Smooth muscle cell (in vitro differentiated cells): ENCODE results near the gene YIPF4. TPM values are rescaled to one million over a fixed set of nuclear protein-coding genes. Genes with fewer than 3 reads are reported as not detected.
"Not testable (repeated sequence)": the region's sequence is repeated elsewhere in the genome, so short reads cannot be mapped to it uniquely, and the experiment has no call there.

Experiments used
- DNase-seq: peaks from one replicate; lab custom pipeline; 2025; ENCODE audit not compliant: unreplicated experiment; lab: John Stamatoyannopoulos, UW
- H2AFZ ChIP-seq: fragments of 200-600 bp; sonication (generic); 2 replicates; pipeline ENCODE4 v1.6.0; 2016; ENCODE audit warnings: antibody characterized with exemption, low read depth, mild to moderate bottlenecking
- H3F3A ChIP-seq: fragments of 200-600 bp; sonication (generic); 2 replicates; pipeline ENCODE4 v1.6.0; 2017; ENCODE audit warnings: antibody characterized with exemption, low read depth
- H3K27ac ChIP-seq: fragments of 200-600 bp; sonication (generic); 2 replicates; pipeline ENCODE4 v1.5.1; 2016; ENCODE audit warnings: low read depth, mild to moderate bottlenecking
- H3K27me3 ChIP-seq: fragments of 200-600 bp; sonication (generic); 2 replicates; pipeline ENCODE4 v1.6.1; 2016; ENCODE audit warnings: low read depth, mild to moderate bottlenecking
- H3K36me3 ChIP-seq: fragments of 200-600 bp; sonication (generic); 2 replicates; pipeline ENCODE4 v1.5.1; 2016; ENCODE audit warnings: low read depth
- H3K4me1 ChIP-seq: fragments of 200-600 bp; sonication (generic); 2 replicates; pipeline ENCODE4 v1.5.1; 2016; ENCODE audit warnings: low read depth
- H3K4me2 ChIP-seq: fragments of 200-600 bp; sonication (generic); 2 replicates; pipeline ENCODE4 v1.6.0; 2016; ENCODE audit warnings: mild to moderate bottlenecking
- H3K4me3 ChIP-seq: fragments of 200-600 bp; sonication (generic); 2 replicates; pipeline ENCODE4 v1.5.1; 2016; ENCODE audit warnings: mild to moderate bottlenecking
- H3K79me2 ChIP-seq: fragments of 200-600 bp; sonication (generic); 2 replicates; pipeline ENCODE4 v1.6.0; 2016; ENCODE audit warnings: low read depth, mild to moderate bottlenecking
- H3K9ac ChIP-seq: fragments of 200-600 bp; sonication (generic); 2 replicates; pipeline ENCODE4 v1.6.0; 2016; ENCODE audit warnings: low read depth
- H3K9me3 ChIP-seq: fragments of 200-600 bp; sonication (generic); replicated peaks from 2 replicates; pipeline ENCODE4 v1.5.1; 2016; ENCODE audit warnings: low read depth
- H4K20me1 ChIP-seq: fragments of 200-600 bp; sonication (generic); 2 replicates; pipeline ENCODE4 v1.6.0; 2016; ENCODE audit warnings: low read depth
- CTCF ChIP-seq: fragments of 200-600 bp; sonication (generic); IDR thresholded peaks from 2 replicates; pipeline ENCODE4 v1.5.1; 2017; ENCODE audit warnings: borderline replicate concordance, mild to moderate bottlenecking, antibody characterized with exemption; ENCODE audit not compliant: insufficient read depth, poor library complexity, severe bottlenecking
- WGBS: methylation state at CpG from one replicate; pipeline ENCODE4 v1.1.7; 2016; ENCODE audit warnings: low lambda C conversion rate; 5-methylcytosine and 5-hydroxymethylcytosine counted together
- polyA plus RNA-seq: library from polyadenylated mRNA; unstranded; fragments of >200 nt; fragmentation: Nextera tagmentation; extraction: Ambion mirVana; gene quantifications from 2 replicates; pipeline ENCODE4 v1.2.1, GENCODE V29; 2016
- total RNA-seq: library from RNA; depleted of rRNA; stranded (reverse); fragments of >200 nt; gene quantifications from 2 replicates; pipeline ENCODE4 v1.2.3, GENCODE V29; 2014

The YIPF4 gene
- total and polyA plus RNA-seq, 2 experiments from 2014 or later: 36.0 to 56.6 TPM

GRCh38 chr2:32342801-32343200 is 65.1 kb downstream of the YIPF4 start:
- 93% methylated on average over 2 of the region's 2 CpGs for whole genome bisulfite sequencing
- no peak for TF ChIP-seq CTCF
- Histone ChIP-seq H3K27me3 (no peaks in the 10 kb centered on the region), H3K4me3 (no peak overlapping the region), H3K4me2 (no peak overlapping the region), H2AFZ (no peak overlapping the region), H3K9ac (no peak overlapping the region), H4K20me1 (no peaks in the 10 kb centered on the region), H3K36me3 (no peaks in the 10 kb centered on the region), H3K9me3 (no peaks in the 10 kb centered on the region), H3K79me2 (no peaks in the 10 kb centered on the region), H3K4me1 (no peaks in the 10 kb centered on the region), H3F3A (no peaks in the 10 kb centered on the region), H3K27ac (no peak overlapping the region)
- no peak for DNase-seq

- not testable (repeated sequence) for H3K27me3 ChIP-seq, H3K4me2 ChIP-seq, H3F3A ChIP-seq, H3K4me1 ChIP-seq, H2AFZ ChIP-seq, H3K36me3 ChIP-seq, H3K79me2 ChIP-seq, H3K4me3 ChIP-seq, H4K20me1 ChIP-seq, H3K27ac ChIP-seq, H3K9me3 ChIP-seq, DNase-seq, H3K9ac ChIP-seq
- 100% methylated on average over 3 of the region's 3 CpGs for WGBS
Measured at GRCh38 chr2:32350797-32351196, 73.1 kb downstream of the YIPF4 start.

GRCh38 chr2:32355976-32356680 is 78.4 kb downstream of the YIPF4 start:
- Histone ChIP-seq H4K20me1 (peaks cover 32% of the 10 kb centered on the region), H3K9ac (peak overlapping the region; percentile 90), H3K27ac (peak overlapping the region; percentile 88), H2AFZ (peak overlapping the region; percentile 91), H3K9me3 (no peaks in the 10 kb centered on the region), H3K27me3 (no peaks in the 10 kb centered on the region), H3K4me3 (peak overlapping the region; percentile 82), H3K4me1 (peaks cover 22% of the 10 kb centered on the region), H3K36me3 (no peaks in the 10 kb centered on the region), H3F3A (peaks cover 13% of the 10 kb centered on the region), H3K79me2 (peaks cover 32% of the 10 kb centered on the region), H3K4me2 (peak overlapping the region; percentile 92)
- TF ChIP-seq CTCF: no peak
- DNase-seq: no peak
- WGBS: 10% methylated on average over 10 of the region's 10 CpGs

- H2AFZ ChIP-seq: peak within 1 kb of the TSS; percentile 91
- peak within 1 kb of the TSS; percentile 92 for H3K4me2 ChIP-seq
- under 1% methylated on average over 33 of the region's 76 CpGs for WGBS
- H3K27ac ChIP-seq: peak within 1 kb of the TSS; percentile 88
- H3K27me3 ChIP-seq: no peaks in the 10 kb centered on the region
- no peak for TF ChIP-seq CTCF
- H3K4me3 ChIP-seq: peak within 1 kb of the TSS; percentile 82
- H3K79me2 ChIP-seq: peaks cover 39% of the 10 kb centered on the region
- H3F3A ChIP-seq: peaks cover 13% of the 10 kb centered on the region
- peak within 1 kb of the TSS; percentile 90 for H3K9ac ChIP-seq
- H3K9me3 ChIP-seq: no peaks in the 10 kb centered on the region
- peaks cover 22% of the 10 kb centered on the region for H3K4me1 ChIP-seq
- peaks cover 38% of the 10 kb centered on the region for H4K20me1 ChIP-seq
- peak; percentile 96 for DNase-seq
- H3K36me3 ChIP-seq: no peaks in the 10 kb centered on the region
Measured at GRCh38 chr2:32356681-32357317, 79.1 kb downstream of the YIPF4 start, which contains the start of gene BIRC6. TSS of gene BIRC6 (plus strand) at chr2:32357023. CDS start at chr2:32357162, 139 bp downstream.
